CD1c-positive myeloid dendritic cell (primary cell): Measurements from ENCODE around the gene PHLDA2.
A peak's percentile ranks its signal among the peaks of the same experiment; 100 is the strongest.

Experiments
- DNase-seq: peaks from one replicate; pipeline ENCODE4 v3.0.0-alpha.2; 2016; ENCODE audit errors: extremely low spot score

PHLDA2 gene

DNA sequence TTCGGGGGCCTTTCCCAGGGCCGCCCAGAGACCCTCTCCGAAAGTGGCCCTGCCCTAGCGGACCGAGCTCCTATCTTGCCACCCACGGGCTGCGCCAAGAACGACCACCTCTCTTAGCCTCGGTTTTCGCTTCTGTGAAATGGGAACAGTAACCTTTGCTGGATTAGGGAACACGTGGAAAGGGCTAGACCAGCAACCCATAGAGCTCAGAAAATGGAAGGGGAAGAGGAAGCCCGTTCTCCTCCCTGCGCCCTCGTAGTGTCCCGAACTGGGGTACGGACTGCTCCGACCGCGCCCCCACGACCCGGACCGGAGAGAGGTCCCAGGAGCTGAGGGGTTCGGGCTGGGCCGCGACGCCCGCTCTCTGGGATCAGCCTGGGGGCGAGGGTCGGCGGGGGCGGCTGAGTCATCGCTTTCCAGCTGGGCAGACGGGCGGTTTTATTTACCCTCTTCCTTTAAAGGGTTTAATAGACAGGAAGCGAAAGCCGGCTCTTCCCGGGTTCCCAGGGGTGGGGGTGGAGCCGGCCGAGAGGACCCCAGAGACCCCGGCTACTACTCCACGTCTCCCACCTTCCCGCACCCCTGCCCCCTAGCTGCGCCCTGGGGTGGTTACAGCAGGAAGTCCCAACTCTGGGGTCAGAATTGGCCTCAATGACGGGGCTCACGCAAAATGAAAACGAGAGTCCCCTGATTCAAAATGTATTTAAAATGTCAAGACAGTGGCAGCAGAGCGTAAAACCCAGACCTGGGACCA, 907 bp upstream of the PHLDA2 start:
- peak; percentile 81 for DNase-seq

DNA sequence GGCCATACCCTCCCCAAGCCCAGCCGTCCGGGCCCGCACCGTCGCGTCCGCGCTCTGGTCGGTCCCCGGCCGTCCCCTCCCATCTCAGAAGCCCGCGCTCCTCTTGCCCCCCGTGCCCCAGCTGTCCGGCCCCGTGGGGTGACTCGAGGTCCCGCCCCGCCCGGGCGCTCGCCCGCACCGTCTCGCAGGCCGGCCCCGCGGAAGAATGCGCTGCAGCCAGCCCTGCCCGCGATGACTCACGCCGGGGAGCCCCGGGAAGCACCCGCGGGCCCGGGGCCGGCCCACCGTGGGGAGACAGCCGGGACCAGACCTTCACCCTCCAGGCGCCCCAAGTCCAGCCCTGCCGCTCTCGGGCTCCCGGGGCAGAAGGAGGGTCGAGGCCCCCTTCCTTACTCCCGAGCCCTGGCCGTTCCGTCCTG, 320 bp upstream of the PHLDA2 start:
- DNase-seq = peak; percentile 89

DNA sequence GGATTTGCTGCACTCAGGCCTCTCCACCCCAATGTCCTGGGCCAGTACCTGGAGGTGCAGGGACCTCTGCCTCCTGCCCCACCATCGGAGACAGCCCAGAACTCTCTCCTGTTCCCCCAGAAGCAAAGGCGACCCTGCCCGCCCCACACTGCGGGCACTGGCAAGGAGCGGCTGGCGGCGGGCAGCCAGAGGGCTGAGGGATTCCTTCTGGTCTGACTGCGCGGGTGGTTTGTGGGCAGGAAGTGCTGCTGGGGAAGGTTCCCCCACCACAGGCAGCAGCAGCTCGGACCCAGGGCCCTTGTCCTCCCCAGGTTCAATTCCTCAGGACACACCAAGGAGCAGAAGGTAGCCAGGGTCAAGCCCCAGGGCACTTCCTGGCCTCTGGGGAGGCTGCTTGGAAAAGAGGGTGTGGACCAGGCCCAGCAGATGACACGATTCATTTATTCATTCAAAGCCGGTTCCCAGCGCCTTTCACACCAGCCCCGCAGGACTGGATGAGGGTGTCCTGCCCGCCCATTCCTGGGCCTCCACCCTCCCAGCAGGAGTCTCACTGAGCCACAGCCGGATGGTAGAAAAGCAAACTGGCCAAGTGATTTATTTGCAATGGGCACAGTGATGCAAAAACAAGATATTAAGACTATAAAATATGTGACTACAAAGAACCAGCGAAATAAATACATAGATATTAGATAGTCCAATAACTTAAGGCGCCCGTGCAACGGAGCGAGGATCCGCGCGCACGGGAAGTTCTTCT, 1.2 kb downstream of the PHLDA2 start:
- peak; percentile 35 for DNase-seq

DNA sequence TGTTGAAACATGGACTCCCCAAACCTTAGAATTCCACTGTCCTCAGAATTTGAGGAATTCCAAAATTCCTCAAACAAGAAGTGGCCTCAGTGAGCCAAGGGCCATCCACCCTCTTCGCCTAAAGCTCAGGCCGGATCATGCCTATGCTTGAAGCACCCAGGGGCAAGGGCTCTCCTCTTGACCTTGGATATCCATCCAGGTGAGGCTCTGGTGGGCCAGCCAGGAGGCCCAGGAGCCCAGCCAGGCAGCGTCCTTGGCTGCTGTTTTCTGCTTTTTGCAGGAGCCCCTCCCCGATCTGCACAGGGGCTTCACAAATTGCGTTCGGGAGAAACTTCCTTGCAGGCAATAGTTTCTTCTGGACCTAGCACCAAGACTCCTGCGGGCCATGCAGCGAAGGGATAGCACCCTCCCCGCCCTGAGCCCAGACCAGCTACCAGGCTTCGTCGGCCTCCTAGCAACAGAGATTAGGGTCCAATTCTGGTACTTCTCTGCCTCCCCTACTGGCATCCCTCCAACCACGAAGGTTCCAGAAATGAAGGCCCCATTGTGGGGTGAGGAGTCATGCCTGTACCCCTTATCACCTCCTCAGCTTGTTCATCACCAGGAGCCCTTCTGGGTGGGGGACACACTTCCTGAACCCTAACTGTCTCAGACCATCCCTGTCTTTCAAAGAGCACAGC, 2.0 kb downstream of the PHLDA2 start:
- DNase-seq = no peak

DNA sequence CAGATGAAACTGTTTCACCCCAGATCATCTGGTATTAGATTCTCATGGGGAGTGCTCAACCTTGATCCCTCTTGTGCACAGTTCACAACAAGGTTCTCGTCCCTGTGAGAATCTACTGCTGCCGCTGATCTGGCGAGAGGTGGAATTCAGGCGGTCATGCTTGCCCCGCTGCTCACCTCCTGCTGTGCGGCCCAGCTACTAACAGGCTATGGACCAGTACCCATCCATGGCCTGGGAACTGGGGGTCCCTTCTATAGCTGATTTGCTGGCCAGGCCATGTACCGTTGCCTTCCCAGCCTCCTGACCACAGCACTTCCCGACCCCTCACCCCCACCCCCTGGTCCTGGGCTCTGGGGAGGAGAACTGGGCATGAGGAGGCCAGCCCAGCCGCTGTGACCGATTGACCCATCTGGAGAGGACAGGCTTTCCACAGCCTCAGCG, 2.6 kb downstream of the PHLDA2 start:
- no peak for DNase-seq

DNA sequence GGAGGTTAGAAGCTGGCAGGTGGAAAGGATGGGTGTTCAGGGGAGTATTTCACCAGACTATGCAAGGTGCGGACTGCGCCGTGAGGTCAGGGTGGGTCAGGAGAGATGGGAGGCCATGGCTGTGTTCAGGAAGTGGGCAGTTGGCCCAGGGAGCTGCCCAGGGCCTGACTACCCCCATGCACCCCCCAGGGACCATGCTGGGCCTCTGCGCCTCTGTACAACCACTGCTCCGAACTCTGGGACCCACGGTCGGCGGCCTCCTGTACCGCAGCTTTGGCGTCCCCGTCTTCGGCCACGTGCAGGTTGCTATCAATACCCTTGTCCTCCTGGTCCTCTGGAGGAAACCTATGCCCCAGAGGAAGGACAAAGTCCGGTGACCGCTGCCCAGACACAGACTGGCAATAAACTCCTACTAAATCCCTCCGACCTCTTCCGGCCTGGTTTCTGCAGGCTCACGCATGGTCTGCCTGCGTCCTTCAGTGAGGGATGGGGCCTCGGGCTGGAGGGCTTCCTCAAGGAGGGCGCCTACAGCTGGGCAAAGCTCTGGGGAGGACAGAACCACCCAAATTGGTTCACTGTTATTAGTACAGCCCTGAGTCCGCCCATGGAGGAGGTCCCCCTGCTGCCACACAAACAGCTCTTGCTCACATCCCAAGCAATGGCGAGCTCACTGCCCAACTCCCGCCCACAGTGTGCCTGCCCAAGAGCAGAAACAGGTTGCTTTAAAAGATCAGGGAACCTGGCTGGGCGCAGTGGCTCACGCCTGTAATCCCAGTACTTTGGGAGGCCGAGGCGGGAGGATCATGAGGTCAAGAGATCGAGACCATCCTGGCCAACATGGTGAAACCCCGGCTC, 4.2 kb downstream of the PHLDA2 start:
- DNase-seq = no peak

DNA sequence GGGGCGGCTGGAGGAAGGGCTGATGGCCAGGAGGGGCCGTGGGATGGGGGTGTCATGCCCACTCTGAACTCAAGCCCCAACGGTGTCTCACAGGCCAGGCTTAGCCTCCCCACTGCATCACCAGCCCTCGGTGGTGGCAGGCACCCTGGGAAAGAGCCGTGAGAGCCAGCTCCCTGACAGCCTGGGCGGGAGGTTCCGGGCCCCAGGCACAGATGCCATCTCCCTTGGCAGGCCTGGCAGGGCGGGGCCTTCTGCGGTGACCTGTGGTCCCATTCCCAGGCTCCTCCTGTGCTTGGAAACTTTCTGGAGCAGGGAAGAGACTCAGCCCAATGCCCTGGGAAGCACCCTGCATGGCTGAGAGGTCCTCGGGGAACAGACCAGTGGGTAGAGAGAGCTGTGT, 4.8 kb downstream of the PHLDA2 start:
- no peak for DNase-seq

DNA sequence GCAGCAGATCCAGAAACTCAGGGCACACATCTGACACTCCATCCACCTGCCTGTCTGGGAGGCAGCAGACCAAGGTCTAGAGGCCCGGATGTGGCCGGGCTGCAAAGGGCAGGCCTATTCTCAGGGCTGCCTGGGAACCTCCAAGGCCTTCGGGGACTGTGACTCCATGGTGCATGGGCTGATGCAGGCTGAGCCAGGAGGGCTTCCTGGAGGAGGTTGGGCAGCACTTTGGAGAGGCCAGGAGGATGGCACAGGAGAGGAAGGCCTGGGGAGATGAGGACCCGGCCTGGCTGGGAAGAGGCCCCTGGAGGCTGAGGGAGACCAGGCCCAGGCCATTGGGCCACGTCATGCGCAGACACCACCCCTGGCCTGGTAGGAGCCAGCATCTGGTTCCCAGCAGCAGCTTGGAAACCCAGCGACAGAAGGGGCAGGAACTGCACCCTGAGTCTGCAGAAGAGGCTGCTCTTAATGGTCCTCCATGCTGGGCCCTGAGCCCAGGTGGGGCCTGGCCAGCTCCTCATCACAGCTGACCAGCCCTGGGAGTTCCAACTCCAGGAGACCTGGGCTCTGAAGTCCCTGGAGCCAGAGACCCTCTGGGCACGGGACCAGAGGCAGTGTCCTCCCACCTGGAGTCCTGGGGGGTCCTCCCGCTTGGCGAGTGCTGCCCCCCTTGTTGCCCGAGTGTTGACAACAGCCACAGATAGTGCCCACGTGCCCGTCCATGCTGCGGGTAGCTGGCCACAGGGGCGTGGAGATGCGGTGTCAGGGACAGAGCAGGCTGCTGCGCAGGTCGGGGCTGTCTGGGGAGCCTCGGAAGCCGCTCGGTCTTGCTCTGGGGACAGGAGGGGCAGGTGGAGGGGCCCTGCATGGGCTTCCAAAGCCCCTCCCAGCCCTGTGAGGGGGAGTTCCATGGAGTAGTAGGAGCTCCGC, 5.5 kb downstream of the PHLDA2 start:
- no peak for DNase-seq

DNA sequence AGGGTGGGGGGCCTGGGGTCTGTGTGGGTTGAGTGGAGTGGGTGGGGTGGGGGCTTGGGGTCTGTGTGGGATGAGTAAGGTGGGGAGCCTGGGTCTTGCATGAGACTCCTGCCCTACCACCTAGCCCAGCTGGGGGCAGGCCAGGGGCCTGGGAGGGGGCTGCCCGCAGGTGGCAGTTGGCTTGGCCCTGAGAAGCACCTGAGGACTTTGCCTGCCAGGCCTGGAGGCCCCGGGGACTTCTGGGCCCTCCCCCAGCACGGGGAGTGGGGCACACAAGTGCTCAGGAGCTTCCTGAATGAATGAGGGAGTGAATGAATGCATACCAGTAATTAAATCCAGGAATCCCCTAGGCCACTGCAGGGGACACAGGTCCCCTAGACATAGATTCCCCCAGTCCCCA, 6.6 kb downstream of the PHLDA2 start:
- DNase-seq = no peak

DNA sequence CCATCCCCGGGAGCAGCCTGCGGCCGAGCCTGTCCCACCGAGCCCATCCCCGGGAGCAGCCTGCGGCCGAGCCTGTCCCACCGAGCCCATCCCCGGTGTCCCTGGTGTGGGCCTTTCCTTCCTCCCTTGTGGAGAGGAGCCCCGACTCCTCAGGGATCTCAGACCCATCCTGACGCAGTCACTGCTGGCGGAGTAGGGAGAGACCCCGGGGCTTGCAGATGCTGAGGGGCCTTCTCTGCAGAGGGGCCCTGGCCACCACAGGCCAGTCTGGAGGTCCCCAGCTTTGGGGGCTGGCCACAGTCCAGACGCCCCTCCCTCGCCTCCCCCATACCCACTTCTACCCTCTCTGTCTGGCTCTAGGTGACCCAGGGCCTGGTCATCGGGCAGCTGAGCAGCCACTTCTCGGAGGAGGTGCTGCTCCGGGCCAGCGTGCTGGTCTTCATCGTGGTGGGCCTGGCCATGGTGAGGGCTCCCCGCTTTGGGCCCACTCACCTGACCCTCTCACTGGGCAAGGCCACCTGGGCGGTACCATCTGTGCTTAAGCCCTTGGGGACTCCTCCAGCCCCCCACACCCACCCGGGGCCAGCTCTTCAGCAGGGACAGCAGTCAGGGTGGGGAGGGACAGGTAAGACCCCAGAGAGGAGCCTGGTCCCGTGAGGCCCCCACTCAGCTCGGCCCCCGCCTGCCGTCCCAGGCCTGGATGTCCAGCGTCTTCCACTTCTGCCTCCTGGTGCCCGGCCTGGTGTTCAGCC, 7.3 kb downstream of the PHLDA2 start:
- no peak for DNase-seq

DNA sequence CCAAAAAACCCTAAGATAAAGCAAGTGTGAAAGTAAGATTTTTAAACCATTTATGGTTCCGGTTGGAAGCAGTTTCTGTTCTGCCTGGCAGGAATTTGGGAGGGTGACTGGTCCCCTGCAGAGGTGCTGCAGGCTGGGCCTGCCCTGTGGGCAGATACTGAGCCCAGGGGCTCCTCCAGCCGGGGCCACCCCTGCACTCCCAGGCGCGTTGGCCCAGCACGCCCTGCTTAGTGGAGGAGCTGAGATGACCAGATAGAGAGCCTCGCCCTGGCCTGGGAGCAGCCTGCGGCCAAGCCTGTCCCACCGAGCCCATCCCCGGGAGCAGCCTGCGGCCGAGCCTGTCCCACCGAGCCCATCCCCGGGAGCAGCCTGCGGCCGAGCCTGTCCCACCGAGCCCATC, 8.0 kb downstream of the PHLDA2 start:
- no peak for DNase-seq

DNA sequence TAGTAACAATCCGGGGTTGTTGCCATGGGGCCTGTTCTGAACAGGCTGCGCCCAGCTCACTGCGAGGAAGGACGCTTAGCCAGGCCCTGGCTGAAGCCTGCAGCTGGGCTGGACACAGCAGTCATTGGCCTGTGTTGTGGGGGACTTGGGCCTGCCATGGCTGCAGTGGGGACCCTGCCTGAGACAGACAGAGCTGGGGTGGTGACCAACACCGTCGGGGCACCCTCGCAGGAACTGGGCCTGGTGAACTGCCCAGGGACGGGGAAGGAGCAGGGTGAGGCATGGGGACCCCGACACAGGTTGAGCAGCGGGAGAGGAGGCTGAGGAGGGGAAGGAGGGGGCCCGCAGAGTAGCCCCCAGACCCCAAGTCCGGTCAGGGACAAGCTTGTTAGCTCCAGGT, 8.9 kb downstream of the PHLDA2 start:
- no peak for DNase-seq

DNA sequence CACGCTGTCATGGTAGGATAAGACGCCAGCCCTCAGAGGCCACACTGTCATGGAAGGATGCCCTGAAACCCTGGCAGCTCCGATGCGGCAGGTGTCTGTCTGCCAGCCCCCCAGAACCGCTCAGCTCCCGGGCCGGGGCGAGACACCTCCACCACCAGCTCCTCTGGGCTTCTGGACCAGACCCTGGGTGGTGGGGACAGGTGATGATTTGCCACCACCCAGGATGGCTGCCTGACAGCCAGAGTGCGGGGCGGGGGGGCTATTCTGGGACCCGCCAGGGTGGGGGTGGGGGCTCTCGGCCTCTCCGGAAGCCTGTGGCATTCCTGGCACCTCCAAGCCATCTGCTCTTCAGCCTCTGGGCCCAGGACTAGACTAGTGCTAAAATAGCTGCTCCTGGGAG, 9.4 kb downstream of the PHLDA2 start:
- DNase-seq = no peak

DNA sequence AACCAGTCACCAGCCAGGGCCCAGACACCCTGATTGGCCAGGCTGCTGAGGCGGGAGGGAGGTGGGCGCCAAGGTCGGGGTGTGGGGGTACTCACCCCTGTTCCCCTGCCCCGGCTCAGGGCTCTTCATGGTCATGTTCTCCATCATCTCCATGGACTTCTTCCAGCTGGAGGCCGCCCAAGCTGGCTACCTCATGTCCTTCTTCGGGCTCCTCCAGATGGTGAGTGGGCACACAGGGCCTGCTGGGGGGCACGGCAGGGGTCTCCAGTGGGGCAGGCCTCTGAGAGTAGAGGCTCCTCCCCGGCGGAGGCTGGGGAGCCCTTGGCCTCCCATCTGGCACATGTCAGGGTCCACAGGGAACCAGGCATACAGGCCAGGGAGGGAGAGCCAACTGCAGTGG, 10.0 kb downstream of the PHLDA2 start:
- no peak for DNase-seq

DNA sequence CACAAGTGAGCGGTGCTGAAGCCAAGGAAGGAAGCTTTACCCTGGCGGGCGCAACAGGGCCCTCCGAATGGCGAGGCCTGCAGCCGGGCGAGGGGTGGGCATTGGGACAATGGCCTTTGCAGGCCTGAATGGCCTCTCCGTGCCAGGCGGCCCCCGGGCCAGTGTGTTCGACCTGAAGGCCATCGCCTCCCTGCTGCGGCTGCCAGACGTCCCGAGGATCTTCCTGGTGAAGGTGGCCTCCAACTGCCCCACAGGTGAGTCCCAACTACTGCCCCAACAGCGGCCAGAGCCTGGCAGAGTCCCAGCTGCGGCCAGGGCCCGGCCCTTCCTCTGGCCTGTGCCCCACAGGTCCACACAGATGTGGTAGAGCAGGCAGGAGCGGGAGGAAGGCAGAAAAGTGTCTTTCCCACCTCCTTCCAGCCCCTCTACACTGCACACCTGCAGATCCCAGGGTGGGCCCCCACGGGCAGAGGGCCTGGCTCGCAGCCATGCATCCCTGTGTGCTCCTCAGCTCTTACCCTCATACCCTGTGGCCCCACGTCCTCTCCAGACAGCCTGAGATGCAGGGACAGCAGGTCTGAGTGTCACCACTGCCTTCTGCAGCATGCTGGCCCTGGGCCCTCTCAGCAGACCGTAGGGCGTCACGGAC, 11.3 kb downstream of the PHLDA2 start:
- no peak for DNase-seq

DNA sequence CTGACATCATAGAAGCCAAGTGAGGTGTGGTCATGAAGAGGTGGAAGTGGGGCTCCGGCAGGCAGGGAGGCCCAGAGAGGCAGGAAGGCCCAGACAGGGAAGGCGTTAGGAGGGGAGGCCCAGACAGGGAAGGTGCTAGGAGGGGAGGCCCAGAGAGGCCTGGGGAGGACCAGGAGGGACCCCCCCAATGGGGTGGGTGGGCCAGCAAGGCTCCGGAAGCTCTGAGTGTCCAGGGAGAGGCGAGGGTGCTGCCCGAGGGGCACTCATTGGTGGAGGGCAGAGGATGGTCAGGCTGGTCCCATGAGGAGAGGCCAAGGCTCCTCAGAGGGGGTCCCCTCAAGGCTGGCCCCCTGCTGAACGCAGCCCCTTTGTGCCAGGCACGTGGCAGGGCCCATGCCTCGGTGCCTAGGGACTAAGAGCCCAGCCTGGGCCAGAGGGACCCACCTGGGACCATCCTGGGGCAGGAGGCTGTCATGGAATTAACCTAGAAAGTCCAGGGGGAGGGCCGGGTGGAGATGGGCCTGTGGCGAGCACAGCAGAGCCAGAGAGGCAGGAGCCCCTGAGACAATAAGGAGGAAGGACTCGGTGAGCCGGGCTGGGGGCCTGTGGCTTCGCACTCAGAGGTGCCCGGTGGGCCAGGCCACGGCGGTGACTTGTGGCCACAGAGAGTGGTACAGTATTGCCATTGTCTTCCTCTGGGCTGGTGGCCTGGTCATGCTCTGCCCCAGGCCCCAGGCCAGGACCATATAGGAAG, 12.2 kb downstream of the PHLDA2 start:
- no peak for DNase-seq

DNA sequence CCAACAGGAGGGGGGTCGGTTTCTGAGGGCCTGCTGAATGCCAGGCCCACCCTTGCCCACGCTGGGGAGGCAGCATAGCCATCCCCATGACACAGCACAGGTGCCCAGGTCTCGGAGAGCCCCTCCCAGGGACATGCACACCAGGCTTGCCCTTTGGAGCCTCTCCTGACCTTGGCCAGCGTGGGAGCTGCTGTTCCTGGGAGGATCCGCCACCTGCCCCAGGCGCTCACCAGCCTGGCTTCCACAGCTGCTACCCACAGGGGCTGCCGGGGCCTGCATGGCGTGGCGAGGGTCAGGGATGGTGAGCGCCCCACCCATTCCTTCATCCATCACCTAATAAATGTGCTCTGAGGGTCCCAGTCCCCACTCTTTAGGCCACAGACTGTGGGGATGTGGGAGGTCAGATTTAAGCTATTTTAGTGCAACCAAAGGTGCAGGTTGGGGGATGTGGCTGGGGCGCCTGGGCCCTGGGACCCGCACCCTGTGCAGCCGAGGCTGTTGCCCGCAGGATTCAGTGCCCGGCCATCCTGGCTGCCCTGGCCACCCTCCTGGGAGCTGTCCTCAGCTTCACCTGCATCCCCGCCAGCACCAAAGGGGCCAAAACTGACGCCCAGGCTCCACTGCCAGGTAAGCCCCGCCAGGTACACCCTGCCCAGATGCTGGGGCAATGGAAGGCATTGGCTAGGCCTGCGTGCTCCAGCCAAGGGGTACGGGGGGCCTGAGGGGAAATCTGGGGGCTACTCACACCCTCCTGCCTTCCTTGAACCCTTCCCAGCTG, 12.9 kb downstream of the PHLDA2 start:
- DNase-seq = no peak

DNA sequence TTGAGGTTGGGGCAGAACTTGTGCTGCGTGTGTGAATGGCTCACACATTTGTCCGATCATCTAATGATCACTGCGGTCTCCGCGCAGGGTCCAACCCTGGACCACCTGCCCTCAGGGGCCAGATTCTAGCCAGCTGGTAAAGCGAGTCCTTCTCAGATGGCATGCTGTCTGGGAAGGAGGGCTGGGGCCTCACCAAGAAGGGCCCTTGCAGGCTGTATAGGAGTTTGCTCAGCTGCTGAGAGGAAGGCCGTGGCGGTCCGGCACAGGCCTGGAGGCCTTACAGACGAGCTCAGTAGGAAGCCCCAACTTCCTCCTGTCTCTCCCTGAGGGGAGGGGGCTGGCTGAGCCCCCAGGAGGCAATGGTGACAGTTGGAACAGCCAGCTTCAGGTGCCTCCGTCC, 13.7 kb downstream of the PHLDA2 start:
- DNase-seq = no peak
